Right atrium auricular region (tissue), 2 donors: ENCODE results near the gene CFAP221. TPM values are rescaled to one million over a fixed set of nuclear protein-coding genes. Genes with fewer than 3 reads are reported as not detected.

Experiments used
- DNase-seq: peaks from one replicate; pipeline ENCODE4 v3.0.0-alpha.2; 2019; ENCODE audit warnings: low spot score
- H3K27ac ChIP-seq, 2 donors: fragments of 200-600 bp; sonication (generic); 1 replicate in 1 of 2; 2 replicates in 1 of 2; pipeline ENCODE4 v1.5.1; 2016 to 2019
- H3K27me3 ChIP-seq, 2 donors: fragments of 200-600 bp; sonication (generic); one replicate each; pipeline versions ENCODE4 v1.5.1 to v1.6.0; 2017 to 2019
- H3K36me3 ChIP-seq: fragments of 200-600 bp; sonication (generic); one replicate; pipeline ENCODE4 v1.5.1; 2016
- H3K4me1 ChIP-seq, 2 donors: fragments of 200-600 bp; sonication (generic); one replicate each; pipeline versions ENCODE4 v1.5.1 to v1.6.0; 2017 to 2019
- H3K4me3 ChIP-seq, 2 donors: fragments of 200-600 bp; sonication (generic); 1 replicate in 1 of 2; 2 replicates in 1 of 2; pipeline ENCODE4 v1.5.1; 2017 to 2019; ENCODE audit warnings: mild to moderate bottlenecking in 1 of 2, moderate library complexity in 1 of 2
- H3K9me3 ChIP-seq, 2 donors: fragments of 200-600 bp; sonication (generic); one replicate each; pipeline ENCODE4 v1.5.1; 2019
- CTCF ChIP-seq, 2 donors: fragments of 200-600 bp; sonication (generic); IDR thresholded peaks; one replicate each; pipeline ENCODE4 v1.5.1; 2019; ENCODE audit warnings: antibody characterized with exemption in 2 of 2
- total RNA-seq, 2 donors: library from RNA; depleted of rRNA; stranded (reverse); fragments of >200 nt; gene quantifications; one replicate each; pipeline ENCODE4 v1.1.0, GENCODE V29; 2016

The CFAP221 gene
- total RNA-seq, 2 donors from 2014 or later = 0.44 to 1.1 TPM

GRCh38 chr2:119519057-119519408, 25.2 kb upstream of the CFAP221 start:
- DNase-seq = no peak
- Histone ChIP-seq H3K27ac (no peak overlapping the region), H3K4me3 (no peak overlapping the region), H3K9me3 (no peaks in the 10 kb centered on the region), H3K36me3 (no peaks in the 10 kb centered on the region), H3K27me3 (no peaks in the 10 kb centered on the region), H3K4me1 (no peaks in the 10 kb centered on the region)
- TF ChIP-seq CTCF (IDR thresholded peaks at IDR 0.05) = no peak

GRCh38 chr2:119520696-119521432, 23.4 kb upstream of the CFAP221 start:
- Histone ChIP-seq H3K9me3 (no peaks in the 10 kb centered on the region), H3K4me3 (no peak overlapping the region), H3K36me3 (no peaks in the 10 kb centered on the region), H3K27ac (no peak overlapping the region), H3K4me1 (no peaks in the 10 kb centered on the region), H3K27me3 (no peaks in the 10 kb centered on the region)
- TF ChIP-seq CTCF (IDR thresholded peaks at IDR 0.05) = no peak
- no peak for DNase-seq

- no peak for TF ChIP-seq CTCF (IDR thresholded peaks at IDR 0.05)
- H3K36me3 ChIP-seq = no peaks in the 10 kb centered on the region
- no peak for DNase-seq
- H3K9me3 ChIP-seq = no peaks in the 10 kb centered on the region
- H3K27me3 ChIP-seq = no peaks in the 10 kb centered on the region
- H3K4me1 ChIP-seq = no peaks in the 10 kb centered on the region
- H3K27ac ChIP-seq = no peak overlapping the region
- no peak overlapping the region for H3K4me3 ChIP-seq
Measured at GRCh38 chr2:119521433-119522050, 22.7 kb upstream of the CFAP221 start.

- Histone ChIP-seq H3K27me3 (no peaks in the 10 kb centered on the region), H3K36me3 (no peaks in the 10 kb centered on the region), H3K9me3 (no peaks in the 10 kb centered on the region), H3K4me3 (no peak overlapping the region), H3K27ac (no peak overlapping the region), H3K4me1 (no peaks in the 10 kb centered on the region)
- TF ChIP-seq CTCF (IDR thresholded peaks at IDR 0.05) = no peak
- DNase-seq = no peak
Measured at GRCh38 chr2:119522671-119523070, 21.6 kb upstream of the CFAP221 start.

- peak overlapping the region in 1 of 2 donors; percentile 31 for H3K4me3 ChIP-seq
- no peaks in the 10 kb centered on the region for H3K36me3 ChIP-seq
- H3K4me1 ChIP-seq = no peaks in the 10 kb centered on the region
- H3K27ac ChIP-seq = no peak overlapping the region
- H3K27me3 ChIP-seq = no peaks in the 10 kb centered on the region
- TF ChIP-seq CTCF (IDR thresholded peaks at IDR 0.05) = no peak
- DNase-seq = no peak
- no peaks in the 10 kb centered on the region for H3K9me3 ChIP-seq
Measured at GRCh38 chr2:119523383-119523951, 20.8 kb upstream of the CFAP221 start.
